Measurements from ENCODE around the gene CEBPG.

Gene CEBPG

DNA sequence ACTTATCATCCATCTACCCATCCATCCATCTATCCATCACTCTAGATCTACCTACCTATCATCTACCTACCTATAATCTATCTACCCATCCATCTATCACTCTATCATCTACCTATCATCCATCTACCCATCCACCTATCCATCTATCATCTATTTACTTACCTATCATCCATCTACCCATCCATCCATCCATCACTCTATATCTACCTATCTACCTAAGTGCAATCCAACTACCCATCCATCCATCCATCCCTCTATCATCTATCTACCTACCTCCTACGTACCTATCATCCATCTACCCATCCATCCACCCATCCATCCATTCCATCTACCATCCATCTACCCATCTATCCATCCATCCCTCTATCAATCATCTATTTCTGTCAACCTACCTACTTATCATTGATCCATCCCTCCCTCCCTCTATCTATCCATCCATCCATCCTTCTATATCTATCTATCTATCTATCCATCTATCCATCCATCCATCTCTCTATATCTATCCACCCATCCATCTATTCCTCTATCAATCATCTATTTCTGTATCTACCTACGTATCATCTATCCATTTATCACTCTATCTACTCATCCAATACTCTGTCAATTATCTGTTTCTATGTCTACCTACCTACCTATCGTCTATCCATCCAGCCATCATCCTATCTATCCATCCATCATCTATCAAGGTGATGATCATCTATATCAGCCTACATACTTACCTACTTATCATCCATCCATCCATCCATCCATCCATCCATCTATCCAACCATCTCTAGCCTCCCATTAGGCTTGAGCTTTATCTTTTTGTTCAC is 49.1 kb downstream of the CEBPG start:
- no peak for DNase-seq (ENCODE audit: low read depth)

DNA sequence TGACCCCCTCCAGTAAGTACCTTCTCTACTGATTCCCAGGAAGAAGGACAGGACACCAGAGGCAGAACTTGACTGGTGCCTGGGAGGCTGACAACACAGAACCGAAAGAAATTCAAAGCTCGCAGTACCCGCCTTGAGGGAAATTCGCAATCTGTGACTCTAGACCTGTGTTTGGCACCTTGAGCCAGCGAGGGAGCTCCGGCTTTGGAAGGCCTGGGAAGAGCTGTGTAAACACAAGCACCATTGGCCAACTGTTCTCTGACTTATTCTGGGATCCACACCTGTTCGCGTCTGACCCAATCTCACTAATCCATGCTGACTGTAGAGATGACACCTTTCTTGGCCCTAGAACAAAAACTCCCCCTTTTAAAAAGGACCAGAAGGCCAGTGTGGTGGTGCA is 50.7 kb downstream of the CEBPG start:
- DNase-seq (ENCODE audit: low read depth): no peak

DNA sequence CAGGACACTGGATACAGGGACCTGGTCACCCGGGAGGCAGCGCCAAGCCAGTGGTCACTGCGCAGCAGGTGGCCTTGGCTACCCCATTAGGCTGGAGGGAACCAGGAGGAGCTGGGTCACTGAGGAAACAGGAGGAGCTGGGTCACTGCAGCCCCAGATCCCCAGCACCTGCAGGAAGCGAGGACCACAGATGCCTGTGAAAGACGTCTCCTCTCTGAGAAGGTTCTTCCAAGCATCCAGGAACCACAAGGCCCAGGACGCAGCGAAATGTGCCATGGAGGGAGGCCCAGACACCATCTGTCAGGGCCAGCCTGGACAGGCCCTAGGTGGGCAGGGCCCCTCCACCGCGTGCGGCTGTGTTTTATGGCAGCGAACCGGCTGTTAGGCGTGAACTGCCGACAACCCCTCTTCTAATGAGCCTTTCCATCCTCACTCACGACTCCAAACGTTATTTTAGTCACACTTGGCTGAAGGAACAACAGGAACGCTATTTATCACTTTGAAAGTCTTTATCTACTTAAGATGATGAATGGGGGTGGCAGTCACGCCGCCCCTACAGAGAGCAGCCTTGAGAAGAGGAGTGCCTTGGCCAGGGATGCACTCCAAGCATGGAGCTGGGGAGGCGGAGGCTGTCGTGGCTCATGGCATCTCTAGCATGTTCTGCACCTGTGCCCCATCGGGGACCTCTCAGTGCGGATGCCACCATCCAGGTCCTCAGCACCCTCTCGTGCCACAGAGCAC is 53.3 kb downstream of the CEBPG start:
- no peak for DNase-seq (ENCODE audit: low read depth)

DNA sequence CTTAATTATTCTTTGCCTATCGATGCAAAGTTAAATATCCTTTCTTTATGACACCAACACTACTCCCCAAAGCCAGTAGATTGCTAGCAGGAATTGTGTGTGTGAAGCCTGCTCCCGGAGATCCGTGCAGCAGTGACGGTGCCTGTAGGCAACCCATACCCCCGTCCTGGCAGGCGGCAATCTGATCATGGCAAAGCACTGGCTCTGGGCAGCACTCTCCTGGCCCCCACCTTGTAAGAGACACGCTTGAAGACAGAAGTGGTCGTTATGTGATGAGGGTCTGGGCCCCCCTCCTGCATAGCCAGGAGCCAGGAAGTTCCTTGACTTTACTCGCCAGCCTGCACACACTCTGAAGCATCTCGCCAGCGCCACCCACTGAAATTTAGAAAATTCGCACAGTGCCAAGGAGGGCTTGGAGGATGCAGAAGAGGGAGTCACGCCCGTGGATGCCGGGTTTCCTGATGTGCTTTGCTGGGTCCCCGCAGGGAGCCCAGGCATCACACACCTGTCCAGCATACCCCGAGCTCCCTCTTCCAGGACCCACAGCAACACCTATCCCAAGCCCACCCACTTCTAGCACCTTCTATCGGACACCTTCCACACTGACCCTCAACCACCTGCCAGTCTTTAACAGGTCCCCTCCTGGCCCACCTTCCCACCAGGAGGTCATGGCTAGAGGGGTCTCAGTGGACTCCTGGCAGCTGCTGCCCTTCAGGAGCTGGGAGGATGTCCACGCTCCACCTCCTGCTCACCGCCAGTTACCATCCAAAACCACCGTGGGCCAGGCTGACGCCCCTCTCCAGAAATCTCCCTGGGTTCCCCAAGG is 54.5 kb downstream of the CEBPG start:
- DNase-seq (ENCODE audit: low read depth): no peak

DNA sequence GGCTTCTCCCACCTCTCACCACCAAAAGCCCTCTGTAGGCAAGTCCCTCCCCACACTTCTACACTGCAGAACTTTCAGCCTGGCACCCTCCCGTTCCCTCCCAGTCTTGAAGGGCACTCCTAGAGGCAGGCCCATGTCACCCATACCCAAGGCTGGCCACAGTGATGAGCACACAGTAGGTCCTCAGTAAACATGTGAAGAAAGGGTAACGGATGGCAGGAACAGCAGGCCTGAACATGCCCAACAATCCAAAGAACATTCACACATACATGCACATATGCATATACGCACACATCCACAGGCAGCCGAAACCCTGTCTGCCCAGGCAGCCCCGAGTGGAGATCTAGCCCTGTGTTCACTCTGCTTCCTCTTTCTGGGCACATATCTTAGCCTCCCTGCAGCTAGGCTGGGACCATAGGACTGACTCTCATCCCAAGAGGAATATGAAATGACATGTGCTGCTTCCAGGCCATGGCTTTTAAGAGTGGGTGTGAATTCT is 55.2 kb downstream of the CEBPG start:
- DNase-seq (ENCODE audit: low read depth): no peak

DNA sequence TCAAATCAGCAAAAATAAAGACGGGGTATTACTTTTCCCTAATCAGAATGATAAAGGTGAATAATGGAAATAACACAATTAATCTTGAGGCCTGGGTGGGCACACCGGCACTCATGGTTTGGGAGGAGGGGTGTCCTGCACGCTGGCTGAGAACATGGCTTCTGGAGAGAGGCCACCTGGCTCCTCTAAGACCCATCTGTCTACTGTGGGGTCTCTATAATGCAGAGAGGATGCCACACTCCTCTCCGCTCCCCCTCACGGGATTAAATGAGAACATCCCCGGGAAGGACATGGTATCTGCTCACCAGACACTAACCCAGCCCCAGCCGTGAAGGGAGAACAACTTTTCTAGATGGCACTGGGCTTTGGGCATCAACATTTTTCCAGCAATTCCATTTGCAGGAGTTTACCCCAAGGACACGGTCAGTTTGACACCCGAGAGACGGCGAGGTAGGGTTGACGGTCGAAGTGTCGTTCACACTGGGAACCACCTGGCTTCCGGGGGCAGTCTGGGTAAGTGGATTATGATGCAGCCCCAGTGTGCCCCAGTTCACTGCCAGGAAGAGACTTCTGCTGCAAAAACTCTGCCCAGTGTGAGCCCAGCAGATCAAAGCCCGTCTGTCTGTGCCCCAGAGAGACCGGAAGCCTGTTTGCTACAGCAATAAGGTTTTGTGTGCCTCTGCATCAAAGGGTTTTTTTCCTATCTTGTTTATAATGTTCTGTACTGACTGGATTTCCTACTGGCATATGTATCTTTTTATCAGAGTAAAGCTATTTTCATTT is 56.6 kb downstream of the CEBPG start:
- DNase-seq (ENCODE audit: low read depth): no peak

DNA sequence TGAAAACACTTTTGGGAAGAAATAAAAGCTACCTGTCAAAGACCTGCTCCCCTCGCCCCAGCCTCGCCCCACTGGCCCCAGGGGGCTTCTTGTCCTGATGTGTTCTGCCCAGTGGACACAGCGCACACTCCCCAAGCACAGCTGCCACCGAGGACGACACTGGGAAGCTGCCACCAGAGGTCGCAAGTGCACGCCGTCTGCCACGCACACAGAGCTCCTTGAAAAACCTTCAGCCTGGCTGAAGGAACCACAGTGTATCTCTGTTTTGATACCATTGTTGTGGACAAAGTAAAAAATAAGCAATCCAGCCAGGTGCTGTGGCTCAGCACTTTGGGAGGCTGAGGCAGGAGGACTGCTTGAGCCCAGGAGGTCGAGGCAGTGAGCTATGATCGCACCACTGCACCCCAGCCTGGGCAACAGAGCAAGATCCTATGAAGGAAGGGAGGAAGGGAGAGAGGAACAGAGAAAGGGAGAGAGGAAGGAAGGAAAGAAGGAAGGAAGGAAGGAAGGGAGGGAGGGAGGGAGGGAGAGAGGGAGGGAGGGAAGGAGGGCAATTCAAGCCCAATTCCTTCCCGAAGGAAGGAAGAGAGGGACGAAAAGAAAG is 57.3 kb downstream of the CEBPG start:
- DNase-seq (ENCODE audit: low read depth): no peak

DNA sequence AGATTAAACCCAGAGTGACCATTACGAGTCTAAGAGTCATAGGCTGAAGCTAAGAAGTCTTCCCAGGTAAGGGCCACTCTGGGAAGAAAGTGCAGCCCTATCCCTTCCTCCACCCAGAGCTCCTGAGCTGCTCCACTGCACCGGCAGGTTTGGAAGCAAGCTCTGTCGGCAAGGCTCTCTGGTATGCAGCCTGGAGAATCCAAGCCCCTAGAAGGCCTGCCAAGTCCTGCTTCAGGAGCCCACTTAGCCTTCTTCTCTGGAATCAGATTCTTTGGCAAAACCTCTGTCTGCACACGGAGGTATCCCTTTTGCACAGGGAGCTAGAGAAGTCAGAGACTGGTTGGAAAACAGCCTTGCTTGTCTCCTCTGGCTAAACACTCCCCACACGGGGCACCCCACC is 58.5 kb downstream of the CEBPG start:
- DNase-seq (ENCODE audit: low read depth): no peak

Data from CMK (cell line).